HepG2 (cell line): Measurements from ENCODE around the gene CBFA2T2. TPM values are rescaled to one million over a fixed set of nuclear protein-coding genes. Genes with fewer than 3 reads are reported as not detected.
A peak's percentile ranks its signal among the peaks of the same experiment; 100 is the strongest.

Source experiments
- AGO1 ChIP-seq: fragments of 200-400 bp; formaldehyde crosslinking; IDR thresholded peaks from 2 replicates; pipeline ENCODE4 v1.6.1; 2017; ENCODE audit warnings: mild to moderate bottlenecking, low read depth, low read length, moderate library complexity; ENCODE audit not compliant: poor library complexity, severe bottlenecking
- CC2D1A ChIP-seq: sonication (generic); formaldehyde crosslinking; IDR thresholded peaks from 2 replicates; pipeline ENCODE4 v1.8.1; 2023; ENCODE audit warnings: mild to moderate bottlenecking, missing genetic modification reagents
- KLF11 ChIP-seq: IDR thresholded peaks from 2 replicates; pipeline ENCODE4 v1.6.1; 2016; ENCODE audit warnings: missing compliant biosample characterization
- MAF1 ChIP-seq: sonication (generic); formaldehyde crosslinking; IDR thresholded peaks from 2 replicates; pipeline ENCODE4 v1.5.0; 2020; ENCODE audit warnings: missing genetic modification reagents, borderline replicate concordance
- MAZ ChIP-seq, 2 experiments: sonication (generic) in 1 of 2; formaldehyde crosslinking in 1 of 2; IDR thresholded peaks; 2 replicates each; pipeline versions ENCODE4 v1.5.0 to v1.6.1; 2012 to 2020; ENCODE audit warnings: low read depth in 2 of 2, mild to moderate bottlenecking in 2 of 2, borderline replicate concordance in 1 of 2, improper control_type of control experiment in 1 of 2, low read length in 1 of 2, missing genetic modification reagents in 1 of 2, moderate library complexity in 1 of 2
- MEIS2 ChIP-seq: sonication (generic); formaldehyde crosslinking; IDR thresholded peaks from 2 replicates; pipeline ENCODE4 v1.9.0; 2021; ENCODE audit warnings: mild to moderate bottlenecking, missing genetic modification reagents
- PCBP1 ChIP-seq: fragments of 200-400 bp; formaldehyde crosslinking; IDR thresholded peaks from 2 replicates; pipeline ENCODE4 v1.6.1; 2017; ENCODE audit warnings: mild to moderate bottlenecking, low read depth, low read length, borderline replicate concordance
- REL ChIP-seq: sonication (generic); formaldehyde crosslinking; conservative IDR thresholded peaks from 2 replicates; pipeline ENCODE4 v1.8.0; 2022; ENCODE audit warnings: mild to moderate bottlenecking, missing genetic modification reagents, moderate library complexity
- SNRNP70 ChIP-seq: fragments of 200-400 bp; formaldehyde crosslinking; IDR thresholded peaks from 2 replicates; pipeline ENCODE4 v1.6.1; 2017; ENCODE audit warnings: mild to moderate bottlenecking, low read depth, low read length, moderate library complexity
- ZBTB38 ChIP-seq: sonication (generic); formaldehyde crosslinking; IDR thresholded peaks from 2 replicates; pipeline ENCODE4 v1.5.1; 2020; ENCODE audit warnings: mild to moderate bottlenecking, missing genetic modification reagents
- ZBTB7A ChIP-seq: sonication (generic); formaldehyde crosslinking; IDR thresholded peaks from 2 replicates; pipeline ENCODE4 v1.8.0; 2022; ENCODE audit warnings: mild to moderate bottlenecking, missing genetic modification reagents
- ZFP36L2 ChIP-seq: sonication (generic); formaldehyde crosslinking; IDR thresholded peaks from 2 replicates; pipeline ENCODE4 v1.4.0; 2020; ENCODE audit warnings: missing genetic modification reagents
- ZFP62 ChIP-seq: sonication (generic); formaldehyde crosslinking; IDR thresholded peaks from 2 replicates; pipeline ENCODE4 v1.4.0; 2020; ENCODE audit warnings: missing genetic modification reagents
- ZKSCAN8 ChIP-seq: IDR thresholded peaks from 2 replicates; pipeline ENCODE4 v1.6.1; 2016; ENCODE audit warnings: borderline replicate concordance, missing genetic modification reagents, missing compliant biosample characterization
- ZNF260 ChIP-seq: sonication (generic); formaldehyde crosslinking; IDR thresholded peaks from 2 replicates; pipeline ENCODE4 v1.4.0; 2020; ENCODE audit warnings: missing genetic modification reagents, low read depth, mild to moderate bottlenecking, borderline replicate concordance
- ZNF496 ChIP-seq: sonication (generic); formaldehyde crosslinking; IDR thresholded peaks from 2 replicates; pipeline ENCODE4 v1.8.1; 2023; ENCODE audit warnings: mild to moderate bottlenecking, moderate library complexity, missing genetic modification reagents; ENCODE audit not compliant: insufficient replicate concordance
- ZNF652 ChIP-seq: IDR thresholded peaks from 2 replicates; pipeline ENCODE4 v1.6.1; 2016; ENCODE audit warnings: low read depth, borderline replicate concordance
- polyA plus RNA-seq, 8 experiments: library from polyadenylated mRNA; depleted of rRNA in 3 of 8; stranded (reverse) in 7 of 8; unstranded in 1 of 8; fragments of >200 nt; fragmentation: Illumina TruSeq in 4 of 8; extraction: Trizol in 4 of 8; gene quantifications; 2 replicates each; pipeline versions ENCODE4 v1.2.1 to v1.2.3, GENCODE V29; 2011 to 2016; ENCODE audit warnings: low read depth in 4 of 8, missing spikeins in 1 of 8, mixed read lengths in 1 of 8; ENCODE audit not compliant: insufficient read depth in 1 of 8
- total RNA-seq, 5 experiments: library from RNA; depleted of rRNA; stranded (reverse); fragments of >200 nt; fragmentation: Illumina TruSeq; extraction: Trizol; gene quantifications; 2 replicates each; pipeline ENCODE4 v1.2.3, GENCODE V29; 2016; ENCODE audit warnings: low read depth in 1 of 5
- TF ChIP-seq, protein P1 (sequence below): sonication (generic); formaldehyde crosslinking; IDR thresholded peaks from 2 replicates; pipeline ENCODE4 v1.4.0; 2020; ENCODE audit warnings: missing genetic modification reagents, borderline replicate concordance
- TF ChIP-seq, protein P2 (sequence below): sonication (generic); formaldehyde crosslinking; IDR thresholded peaks from 2 replicates; pipeline ENCODE4 v1.4.0; 2020; ENCODE audit warnings: mild to moderate bottlenecking, missing genetic modification reagents, borderline replicate concordance

The CBFA2T2 gene
- total and polyA plus RNA-seq, 2 of the 13 experiments (the other 11 are each of a cell fraction or from before 2014, with no cell fraction given) = 6.3 to 21.2 TPM

DNA sequence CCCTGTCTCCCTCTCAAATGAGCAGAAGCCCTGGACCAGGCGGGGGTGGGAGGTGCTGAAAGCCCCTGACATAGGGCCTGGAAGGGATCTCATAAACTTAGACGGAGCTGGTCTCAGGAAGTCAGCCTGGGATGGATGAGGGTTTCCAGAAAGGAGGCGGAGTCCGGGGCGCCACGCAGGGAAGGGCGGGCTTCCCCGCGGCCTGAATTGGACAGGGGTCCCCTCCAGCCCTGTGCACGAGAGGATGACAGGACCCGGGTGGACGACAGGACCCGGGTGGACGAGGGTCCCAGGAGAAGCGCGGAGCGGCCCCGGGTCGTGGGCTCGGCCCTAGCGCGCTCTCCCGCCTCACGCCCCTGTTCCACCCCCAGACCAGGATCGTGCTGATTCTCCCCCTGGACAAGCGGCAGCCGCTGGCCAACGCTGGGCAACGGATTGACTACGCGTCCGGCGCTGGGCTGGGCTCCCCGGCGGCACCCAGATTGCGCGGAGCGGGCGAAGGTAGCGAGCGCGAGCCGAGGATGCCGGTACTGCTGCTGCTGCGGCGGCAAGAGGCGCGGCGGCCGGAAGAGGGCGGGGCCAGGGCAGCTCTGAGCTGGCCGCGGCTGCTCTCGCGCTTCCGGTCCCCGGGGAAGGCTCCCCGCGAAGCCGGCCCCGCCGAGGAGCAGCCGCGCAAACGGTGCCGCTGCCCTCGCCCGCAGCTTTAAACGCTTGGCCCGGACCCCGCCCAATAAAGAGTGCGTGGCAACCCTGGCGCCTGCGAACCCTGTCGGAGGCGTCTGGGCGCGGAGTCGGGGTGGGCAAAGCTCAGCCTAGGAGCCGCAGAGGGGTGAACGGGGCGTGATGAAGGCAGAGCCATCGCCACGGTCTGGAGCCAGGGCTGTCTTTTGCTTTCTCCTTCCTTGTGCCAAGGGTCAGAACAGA is 173.5 kb downstream of the CBFA2T2 start (continued):
- TF ChIP-seq, protein P1, sequence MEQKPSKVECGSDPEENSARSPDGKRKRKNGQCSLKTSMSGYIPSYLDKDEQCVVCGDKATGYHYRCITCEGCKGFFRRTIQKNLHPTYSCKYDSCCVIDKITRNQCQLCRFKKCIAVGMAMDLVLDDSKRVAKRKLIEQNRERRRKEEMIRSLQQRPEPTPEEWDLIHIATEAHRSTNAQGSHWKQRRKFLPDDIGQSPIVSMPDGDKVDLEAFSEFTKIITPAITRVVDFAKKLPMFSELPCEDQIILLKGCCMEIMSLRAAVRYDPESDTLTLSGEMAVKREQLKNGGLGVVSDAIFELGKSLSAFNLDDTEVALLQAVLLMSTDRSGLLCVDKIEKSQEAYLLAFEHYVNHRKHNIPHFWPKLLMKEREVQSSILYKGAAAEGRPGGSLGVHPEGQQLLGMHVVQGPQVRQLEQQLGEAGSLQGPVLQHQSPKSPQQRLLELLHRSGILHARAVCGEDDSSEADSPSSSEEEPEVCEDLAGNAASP (CRISPR knock-in tag) = no peak; the same call in 1 of the 2 replicates
- peak; percentile 75; the same call in 1 of the 2 replicates for TF ChIP-seq ZKSCAN8
- no peak for TF ChIP-seq ZFP62 (CRISPR knock-in tag)
- TF ChIP-seq PCBP1 = 0 out of 2 replicates have a peak, but pooled peaks have one; percentile 23
- TF ChIP-seq ZNF652 = no peak
- TF ChIP-seq KLF11 = no peak; the same call in 1 of the 2 replicates
- TF ChIP-seq ZFP36L2 (CRISPR knock-in tag) = 0 out of 2 replicates have a peak, but pooled peaks have one; percentile 6
- TF ChIP-seq AGO1 = peak; percentile 99
- no peak; the same call in 1 of the 2 replicates for TF ChIP-seq MAF1
- TF ChIP-seq REL (CRISPR knock-in tag) = peak; percentile 91
- no peak for TF ChIP-seq SNRNP70
- TF ChIP-seq CC2D1A (CRISPR knock-in tag) = 0 out of 2 replicates have a peak, but pooled peaks have one; percentile 78
- peak; percentile 87; the same call in 1 of the 2 replicates for TF ChIP-seq ZBTB38 (CRISPR knock-in tag)
- TF ChIP-seq MEIS2 (CRISPR knock-in tag) = peak; percentile 51; the same call in 1 of the 2 replicates
- TF ChIP-seq ZNF260 (CRISPR knock-in tag) = 0 out of 2 replicates have a peak, but pooled peaks have one; percentile 58
- TF ChIP-seq ZNF496 (CRISPR knock-in tag) = no peak
- TF ChIP-seq, protein P2, sequence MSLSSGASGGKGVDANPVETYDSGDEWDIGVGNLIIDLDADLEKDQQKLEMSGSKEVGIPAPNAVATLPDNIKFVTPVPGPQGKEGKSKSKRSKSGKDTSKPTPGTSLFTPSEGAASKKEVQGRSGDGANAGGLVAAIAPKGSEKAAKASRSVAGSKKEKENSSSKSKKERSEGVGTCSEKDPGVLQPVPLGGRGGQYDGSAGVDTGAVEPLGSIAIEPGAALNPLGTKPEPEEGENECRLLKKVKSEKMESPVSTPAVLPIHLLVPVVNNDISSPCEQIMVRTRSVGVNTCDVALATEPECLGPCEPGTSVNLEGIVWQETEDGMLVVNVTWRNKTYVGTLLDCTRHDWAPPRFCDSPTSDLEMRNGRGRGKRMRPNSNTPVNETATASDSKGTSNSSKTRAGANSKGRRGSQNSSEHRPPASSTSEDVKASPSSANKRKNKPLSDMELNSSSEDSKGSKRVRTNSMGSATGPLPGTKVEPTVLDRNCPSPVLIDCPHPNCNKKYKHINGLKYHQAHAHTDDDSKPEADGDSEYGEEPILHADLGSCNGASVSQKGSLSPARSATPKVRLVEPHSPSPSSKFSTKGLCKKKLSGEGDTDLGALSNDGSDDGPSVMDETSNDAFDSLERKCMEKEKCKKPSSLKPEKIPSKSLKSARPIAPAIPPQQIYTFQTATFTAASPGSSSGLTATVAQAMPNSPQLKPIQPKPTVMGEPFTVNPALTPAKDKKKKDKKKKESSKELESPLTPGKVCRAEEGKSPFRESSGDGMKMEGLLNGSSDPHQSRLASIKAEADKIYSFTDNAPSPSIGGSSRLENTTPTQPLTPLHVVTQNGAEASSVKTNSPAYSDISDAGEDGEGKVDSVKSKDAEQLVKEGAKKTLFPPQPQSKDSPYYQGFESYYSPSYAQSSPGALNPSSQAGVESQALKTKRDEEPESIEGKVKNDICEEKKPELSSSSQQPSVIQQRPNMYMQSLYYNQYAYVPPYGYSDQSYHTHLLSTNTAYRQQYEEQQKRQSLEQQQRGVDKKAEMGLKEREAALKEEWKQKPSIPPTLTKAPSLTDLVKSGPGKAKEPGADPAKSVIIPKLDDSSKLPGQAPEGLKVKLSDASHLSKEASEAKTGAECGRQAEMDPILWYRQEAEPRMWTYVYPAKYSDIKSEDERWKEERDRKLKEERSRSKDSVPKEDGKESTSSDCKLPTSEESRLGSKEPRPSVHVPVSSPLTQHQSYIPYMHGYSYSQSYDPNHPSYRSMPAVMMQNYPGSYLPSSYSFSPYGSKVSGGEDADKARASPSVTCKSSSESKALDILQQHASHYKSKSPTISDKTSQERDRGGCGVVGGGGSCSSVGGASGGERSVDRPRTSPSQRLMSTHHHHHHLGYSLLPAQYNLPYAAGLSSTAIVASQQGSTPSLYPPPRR (CRISPR knock-in tag) = peak; percentile 73; the same call in 1 of the 2 replicates
- TF ChIP-seq ZBTB7A (CRISPR knock-in tag) = peak; percentile 55; the same call in 1 of the 2 replicates
- peak; percentile 80 for TF ChIP-seq MAZ (IDR thresholded peaks at IDR 0.05; ENCODE audit: borderline replicate concordance, low read depth, low read length)
- peak; percentile 93 for TF ChIP-seq MAZ (CRISPR knock-in tag; IDR thresholded peaks at IDR 0.05; ENCODE audit: low read depth)
